Esophagus muscularis mucosa (tissue), 4 donors: Measurements from ENCODE around the gene BCL2L11. TPM values are rescaled to one million over a fixed set of nuclear protein-coding genes. Genes with fewer than 3 reads are reported as not detected.

Experiments used
- DNase-seq: peaks from one replicate; pipeline ENCODE4 v3.0.0-alpha.2; 2017; ENCODE audit errors: extremely low spot score
- H3K27ac ChIP-seq, 4 donors: fragments of 200-600 bp; sonication (generic); replicated peaks in 1 of 4; 1 replicate in 3 of 4; 2 replicates in 1 of 4; pipeline ENCODE4 v1.5.1; 2016 to 2019; ENCODE audit warnings: mild to moderate bottlenecking in 1 of 4
- H3K27me3 ChIP-seq, 4 donors: fragments of 200-600 bp; sonication (generic); one replicate each; pipeline versions ENCODE4 v1.5.1 to v1.6.0; 2016 to 2019
- H3K36me3 ChIP-seq, 4 donors: fragments of 200-600 bp; sonication (generic); one replicate each; pipeline ENCODE4 v1.5.1; 2016 to 2019
- H3K4me1 ChIP-seq, 4 donors: fragments of 200-600 bp; sonication (generic); one replicate each; pipeline ENCODE4 v1.5.1; 2016 to 2019
- H3K4me3 ChIP-seq, 4 donors: fragments of 200-600 bp; sonication (generic); 1 replicate in 2 of 4; 2 replicates in 2 of 4; pipeline ENCODE4 v1.5.1; 2016 to 2019; ENCODE audit warnings: mild to moderate bottlenecking in 4 of 4, moderate library complexity in 1 of 4
- H3K9me3 ChIP-seq, 4 donors: fragments of 200-600 bp; sonication (generic); 1 replicate in 3 of 4; 2 replicates in 1 of 4; pipeline ENCODE4 v1.5.1; 2016 to 2019
- CTCF ChIP-seq, 3 experiments: fragments of 200-600 bp in 2 of 3; fragments of 450-650 bp in 1 of 3; sonication (generic) in 2 of 3; IDR thresholded peaks; one replicate each; pipeline ENCODE4 v1.5.1; 2017 to 2019; ENCODE audit warnings: antibody characterized with exemption in 3 of 3, mild to moderate bottlenecking in 2 of 3, moderate library complexity in 1 of 3
- EP300 ChIP-seq: sonication (generic); formaldehyde crosslinking; IDR thresholded peaks from one replicate; pipeline ENCODE4 v1.6.1; 2017; ENCODE audit warnings: antibody characterized with exemption
- POLR2A ChIP-seq: fragments of 450-650 bp; IDR thresholded peaks from one replicate; pipeline ENCODE4 v1.6.1; 2017; ENCODE audit warnings: antibody characterized with exemption, moderate library complexity, mild to moderate bottlenecking, low read depth
- POLR2AphosphoS5 ChIP-seq, 2 donors: sonication (generic); formaldehyde crosslinking; IDR thresholded peaks; one replicate each; pipeline ENCODE4 v1.6.1; 2017; ENCODE audit warnings: antibody characterized with exemption in 2 of 2
- WGBS: methylation state at CpG from one replicate; pipeline ENCODE4 v1.1.5; 2018; 5-methylcytosine and 5-hydroxymethylcytosine counted together
- intact Hi-C: fragments of 100-400 bp; cut with DNase I; formaldehyde crosslinking; loops from one replicate; pipeline ENCODE4 v1.15.1; 2023
- total RNA-seq, 4 donors: library from RNA; depleted of rRNA; stranded (reverse); fragments of >200 nt; gene quantifications; one replicate each; pipeline versions ENCODE4 v1.1.0 to v1.2.1, GENCODE V29; 2016

The BCL2L11 gene
- total RNA-seq, 4 donors from 2014 or later = 8.9 to 16.6 (median 13.0) TPM

- peaks cover 0 to 10% (median 2%) of the 10 kb centered on the region in 4 donors for H3K36me3 ChIP-seq
- H3K27me3 ChIP-seq = no peaks in the 10 kb centered on the region
- intact Hi-C loops = no loop called here
- TF ChIP-seq CTCF (IDR thresholded peaks at IDR 0.05) = no peak
- TF ChIP-seq POLR2A = no peak
- TF ChIP-seq POLR2AphosphoS5 (IDR thresholded peaks at IDR 0.05) = no peak
- TF ChIP-seq EP300 = no peak
- no peak for DNase-seq
- peaks cover 23 to 38% (median 25%) of the 10 kb centered on the region in 4 donors for H3K4me1 ChIP-seq
- no peaks in the 10 kb centered on the region for H3K9me3 ChIP-seq
- H3K4me3 ChIP-seq = no peak overlapping the region
- 100% methylated on average over 2 of the region's 2 CpGs for WGBS
- H3K27ac ChIP-seq = no peak overlapping the region
Measured at GRCh38 chr2:111157798-111158197, 37.1 kb downstream of the BCL2L11 start.

- intact Hi-C loops = no loop called here
- 82% methylated on average over 4 of the region's 5 CpGs for WGBS
- H3K4me1 ChIP-seq = peaks cover 26 to 47% (median 41%) of the 10 kb centered on the region in 4 donors
Measured at GRCh38 chr2:111159641-111160040, 38.9 kb downstream of the BCL2L11 start.

GRCh38 chr2:111160758-111161157 lies 40.0 kb downstream of the BCL2L11 start:
- no peak overlapping the region for H3K27ac ChIP-seq
- no peak for DNase-seq
- H3K36me3 ChIP-seq = peaks cover 0 to 14% (median 6%) of the 10 kb centered on the region in 4 donors
- intact Hi-C loops = no loop called here
- no peaks in the 10 kb centered on the region for H3K9me3 ChIP-seq
- TF ChIP-seq CTCF (IDR thresholded peaks at IDR 0.05) (no peak), EP300 (no peak), POLR2AphosphoS5 (IDR thresholded peaks at IDR 0.05) (no peak), POLR2A (no peak)
- H3K27me3 ChIP-seq = no peaks in the 10 kb centered on the region
- no peak overlapping the region for H3K4me3 ChIP-seq
- peaks cover 30 to 55% (median 48%) of the 10 kb centered on the region in 4 donors for H3K4me1 ChIP-seq
- 70% methylated on average over 3 of the region's 3 CpGs for WGBS

More at GRCh38 chr2:111159641-111160040, 38.9 kb downstream of the BCL2L11 start:
- no peak for DNase-seq
- TF ChIP-seq POLR2A = no peak
- no peak for TF ChIP-seq CTCF (IDR thresholded peaks at IDR 0.05)
- no peak for TF ChIP-seq POLR2AphosphoS5 (IDR thresholded peaks at IDR 0.05)
- no peak for TF ChIP-seq EP300
- H3K27me3 ChIP-seq = no peaks in the 10 kb centered on the region
- peaks cover 0 to 5% (median 2%) of the 10 kb centered on the region in 4 donors for H3K36me3 ChIP-seq
- no peak overlapping the region for H3K4me3 ChIP-seq
- no peaks in the 10 kb centered on the region for H3K9me3 ChIP-seq
- H3K27ac ChIP-seq = no peak overlapping the region

GRCh38 chr2:111161971-111162370 lies 41.3 kb downstream of the BCL2L11 start:
- Histone ChIP-seq H3K9me3 (no peaks in the 10 kb centered on the region), H3K36me3 (peaks cover 0 to 17% (median 10%) of the 10 kb centered on the region in 4 donors), H3K4me3 (no peak overlapping the region), H3K4me1 (peaks cover 30 to 55% (median 48%) of the 10 kb centered on the region in 4 donors), H3K27me3 (no peaks in the 10 kb centered on the region), H3K27ac (no peak overlapping the region)
- WGBS = 59% methylated on average over 12 of the region's 12 CpGs
- intact Hi-C loops = no loop called here
- DNase-seq = no peak
- TF ChIP-seq POLR2AphosphoS5 (IDR thresholded peaks at IDR 0.05) (peak in 1 of 2 donors; percentile 12), POLR2A (no peak), EP300 (no peak)

GRCh38 chr2:111162718-111163331 lies 42.1 kb downstream of the BCL2L11 start:
- TF ChIP-seq EP300 (no peak), POLR2AphosphoS5 (IDR thresholded peaks at IDR 0.05) (no peak), CTCF (IDR thresholded peaks at IDR 0.05) (no peak), POLR2A (no peak)
- WGBS = 69% methylated on average over 12 of the region's 12 CpGs
- H3K27ac ChIP-seq = no peak overlapping the region
- intact Hi-C loops = no loop called here
- no peak for DNase-seq
- H3K27me3 ChIP-seq = no peaks in the 10 kb centered on the region
- H3K9me3 ChIP-seq = no peaks in the 10 kb centered on the region
- peaks cover 0 to 17% (median 10%) of the 10 kb centered on the region in 4 donors for H3K36me3 ChIP-seq
- H3K4me3 ChIP-seq = no peak overlapping the region
- H3K4me1 ChIP-seq = peaks cover 30 to 55% (median 49%) of the 10 kb centered on the region in 4 donors
